ENCODE results near the gene PLEKHG5.

DNA sequence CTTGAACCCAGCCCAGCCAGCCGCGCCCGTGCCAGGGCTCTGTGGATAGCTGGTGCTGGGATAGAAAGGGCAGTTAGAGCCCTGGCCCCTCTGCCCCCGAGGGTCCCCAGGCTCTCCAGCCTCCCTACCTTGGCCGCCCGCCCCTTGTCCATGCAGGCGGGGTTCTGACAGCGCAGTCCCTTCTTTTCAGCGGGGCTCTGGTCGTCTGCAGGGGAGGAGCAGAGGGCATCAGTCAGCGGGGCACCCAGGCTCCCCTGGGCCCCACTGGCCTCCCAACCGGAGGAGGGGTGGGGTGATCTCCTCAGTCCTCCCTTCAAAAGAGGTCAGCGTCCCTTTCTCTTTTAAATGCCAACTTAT is 4.9 kb upstream of the PLEKHG5 start:
- TF ChIP-seq, protein P1, sequence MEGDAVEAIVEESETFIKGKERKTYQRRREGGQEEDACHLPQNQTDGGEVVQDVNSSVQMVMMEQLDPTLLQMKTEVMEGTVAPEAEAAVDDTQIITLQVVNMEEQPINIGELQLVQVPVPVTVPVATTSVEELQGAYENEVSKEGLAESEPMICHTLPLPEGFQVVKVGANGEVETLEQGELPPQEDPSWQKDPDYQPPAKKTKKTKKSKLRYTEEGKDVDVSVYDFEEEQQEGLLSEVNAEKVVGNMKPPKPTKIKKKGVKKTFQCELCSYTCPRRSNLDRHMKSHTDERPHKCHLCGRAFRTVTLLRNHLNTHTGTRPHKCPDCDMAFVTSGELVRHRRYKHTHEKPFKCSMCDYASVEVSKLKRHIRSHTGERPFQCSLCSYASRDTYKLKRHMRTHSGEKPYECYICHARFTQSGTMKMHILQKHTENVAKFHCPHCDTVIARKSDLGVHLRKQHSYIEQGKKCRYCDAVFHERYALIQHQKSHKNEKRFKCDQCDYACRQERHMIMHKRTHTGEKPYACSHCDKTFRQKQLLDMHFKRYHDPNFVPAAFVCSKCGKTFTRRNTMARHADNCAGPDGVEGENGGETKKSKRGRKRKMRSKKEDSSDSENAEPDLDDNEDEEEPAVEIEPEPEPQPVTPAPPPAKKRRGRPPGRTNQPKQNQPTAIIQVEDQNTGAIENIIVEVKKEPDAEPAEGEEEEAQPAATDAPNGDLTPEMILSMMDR (conservative IDR thresholded peaks at IDR 0.05; ENCODE audit: low read depth, low read length), result no peak
- TF ChIP-seq EZH2 (IDR thresholded peaks at IDR 0.05; ENCODE audit: low read length, unreplicated experiment), result no peak

Data from PC-3 (cell line).